GM12865 (cell line): ENCODE results near the gene SAMHD1.

Experiments used
- DNase-seq: peaks from one replicate; pipeline ENCODE4 v3.0.0; 2010; ENCODE audit warnings: low read depth
- H3K4me3 ChIP-seq: 2 replicates; pipeline ENCODE4 v1.5.1; 2011; ENCODE audit warnings: mild to moderate bottlenecking, low read depth, low read length, control low read depth
- TF ChIP-seq, protein P1 (sequence below): IDR thresholded peaks from 2 replicates; pipeline ENCODE4 v1.5.1; 2011; ENCODE audit warnings: low read length, control low read depth, low read depth, inconsistent platforms; ENCODE audit not compliant: insufficient read depth; ENCODE audit errors: missing control alignments

The SAMHD1 gene

DNA sequence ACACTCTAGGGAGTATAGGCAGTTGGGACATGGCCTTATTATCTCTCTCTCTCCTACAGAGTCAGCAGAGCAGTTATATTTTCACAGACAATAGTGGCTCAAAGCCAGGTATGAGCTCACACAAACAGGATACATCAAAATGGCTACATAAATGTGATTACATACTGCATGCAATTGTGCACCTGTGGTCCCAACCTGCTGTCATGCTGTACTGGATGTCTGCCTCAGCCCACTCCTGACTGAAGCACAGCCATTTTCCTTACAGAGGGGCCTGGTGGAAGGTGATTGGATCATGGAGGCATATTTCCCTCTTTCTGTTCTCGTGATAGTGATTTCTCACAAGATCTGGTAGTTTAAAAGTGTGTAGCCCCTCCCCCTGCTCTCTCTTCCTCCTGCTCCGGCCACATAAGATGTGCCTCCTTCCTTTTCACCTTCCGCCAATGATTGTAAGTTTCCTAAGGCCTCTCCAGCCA is 37.0 kb upstream of the SAMHD1 start:
- TF ChIP-seq, protein P1, sequence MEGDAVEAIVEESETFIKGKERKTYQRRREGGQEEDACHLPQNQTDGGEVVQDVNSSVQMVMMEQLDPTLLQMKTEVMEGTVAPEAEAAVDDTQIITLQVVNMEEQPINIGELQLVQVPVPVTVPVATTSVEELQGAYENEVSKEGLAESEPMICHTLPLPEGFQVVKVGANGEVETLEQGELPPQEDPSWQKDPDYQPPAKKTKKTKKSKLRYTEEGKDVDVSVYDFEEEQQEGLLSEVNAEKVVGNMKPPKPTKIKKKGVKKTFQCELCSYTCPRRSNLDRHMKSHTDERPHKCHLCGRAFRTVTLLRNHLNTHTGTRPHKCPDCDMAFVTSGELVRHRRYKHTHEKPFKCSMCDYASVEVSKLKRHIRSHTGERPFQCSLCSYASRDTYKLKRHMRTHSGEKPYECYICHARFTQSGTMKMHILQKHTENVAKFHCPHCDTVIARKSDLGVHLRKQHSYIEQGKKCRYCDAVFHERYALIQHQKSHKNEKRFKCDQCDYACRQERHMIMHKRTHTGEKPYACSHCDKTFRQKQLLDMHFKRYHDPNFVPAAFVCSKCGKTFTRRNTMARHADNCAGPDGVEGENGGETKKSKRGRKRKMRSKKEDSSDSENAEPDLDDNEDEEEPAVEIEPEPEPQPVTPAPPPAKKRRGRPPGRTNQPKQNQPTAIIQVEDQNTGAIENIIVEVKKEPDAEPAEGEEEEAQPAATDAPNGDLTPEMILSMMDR: no peak
- no peak overlapping the region for H3K4me3 ChIP-seq
- DNase-seq: no peak

DNA sequence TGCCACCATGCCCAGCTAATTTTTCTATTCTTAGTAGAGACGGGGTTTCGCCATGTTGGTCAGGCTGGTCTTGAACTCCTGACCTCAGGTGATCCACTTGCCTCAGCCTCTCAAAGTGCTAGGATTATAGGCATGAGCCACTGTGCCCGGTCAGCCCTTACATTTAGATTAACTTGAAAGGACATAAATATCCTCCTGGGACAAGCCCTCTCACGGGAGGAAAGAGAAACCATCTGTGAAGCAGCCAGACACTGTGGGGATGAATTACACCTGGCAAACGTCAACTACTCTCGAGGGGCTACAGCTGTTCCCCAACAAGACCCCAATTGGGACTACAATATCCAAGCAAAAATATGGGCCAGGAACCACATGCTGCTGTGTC is 32.7 kb upstream of the SAMHD1 start:
- peak; percentile 57 for DNase-seq
- H3K4me3 ChIP-seq: no peak overlapping the region

DNA sequence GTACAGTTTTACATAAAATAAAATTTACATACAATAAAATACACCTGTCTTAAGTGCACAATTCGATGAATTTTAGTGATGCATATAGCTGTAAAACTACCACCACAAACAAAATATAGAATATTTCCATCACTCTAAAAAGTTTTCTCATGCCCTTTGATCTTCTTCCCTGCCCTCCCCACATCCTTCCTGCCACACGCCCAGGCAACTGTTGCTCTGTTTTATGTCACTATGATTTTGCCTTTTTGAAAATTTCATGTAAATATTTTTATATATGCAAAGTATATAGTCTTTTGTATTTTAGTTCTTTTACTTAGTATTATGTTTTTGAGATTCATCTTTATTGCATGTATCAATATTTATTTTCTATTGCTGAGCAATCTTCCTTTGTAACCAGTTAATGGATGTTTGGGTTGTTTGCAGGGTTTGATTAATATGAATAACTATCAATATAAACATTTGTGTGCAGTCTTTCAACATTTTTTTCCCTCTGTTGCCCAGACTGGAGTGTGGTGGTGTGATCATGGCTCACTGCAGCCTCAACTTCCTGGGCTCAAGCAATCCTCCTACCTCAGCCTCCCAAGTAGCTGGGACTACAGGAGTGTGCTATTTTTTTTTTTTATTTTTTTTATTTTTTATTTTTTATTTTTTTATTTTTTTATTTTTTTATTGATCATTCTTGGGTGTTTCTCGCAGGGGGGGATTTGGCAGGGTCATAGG is 23.8 kb upstream of the SAMHD1 start:
- DNase-seq: peak; percentile 36
- no peak overlapping the region for H3K4me3 ChIP-seq
- TF ChIP-seq, protein P1: no peak

More for the DNA sequence above, 32.7 kb upstream of the SAMHD1 start:
- TF ChIP-seq, protein P1: no peak

DNA sequence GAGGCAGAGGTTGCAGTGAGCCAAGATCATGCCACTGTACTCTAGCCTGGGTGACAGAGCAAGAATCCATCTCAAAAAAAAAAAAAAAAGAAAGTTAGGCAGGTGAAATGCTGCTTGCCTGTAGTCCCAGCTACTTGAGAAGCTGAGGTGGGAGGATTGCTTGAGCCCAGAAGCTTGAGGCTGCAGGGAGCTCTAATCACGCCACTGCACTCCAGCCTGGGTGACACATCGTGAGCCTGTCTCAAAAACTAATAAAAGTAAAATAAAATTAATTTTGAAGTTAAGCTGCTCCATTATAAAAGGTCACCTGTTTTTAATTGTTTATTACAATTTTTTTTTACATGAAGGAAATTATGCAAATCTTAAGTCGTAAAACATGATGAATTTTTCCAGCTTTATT is 23.2 kb upstream of the SAMHD1 start:
- TF ChIP-seq, protein P1: no peak

DNA sequence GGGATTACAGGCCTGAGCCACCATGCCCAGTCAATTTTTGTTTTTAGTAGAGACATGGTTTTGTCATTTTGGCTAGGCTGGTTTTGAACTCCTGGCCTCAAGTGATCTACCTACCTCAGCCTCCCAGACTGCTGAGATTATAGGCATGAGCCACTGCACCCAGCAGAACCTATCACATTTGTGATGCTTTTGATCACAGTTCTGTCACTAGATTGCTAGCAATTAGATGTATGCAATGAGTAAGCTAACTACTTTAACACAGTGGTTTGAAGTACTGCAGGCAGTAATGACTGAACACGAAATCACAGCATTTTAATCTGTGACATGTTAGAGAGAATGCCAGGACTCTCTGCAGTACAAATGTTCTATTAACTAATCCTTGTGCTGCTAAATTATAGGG is 19.6 kb upstream of the SAMHD1 start:
- TF ChIP-seq, protein P1: no peak
- no peak overlapping the region for H3K4me3 ChIP-seq
- DNase-seq: no peak

More for the DNA sequence above, 23.2 kb upstream of the SAMHD1 start:
- no peak for DNase-seq
- H3K4me3 ChIP-seq: no peak overlapping the region

DNA sequence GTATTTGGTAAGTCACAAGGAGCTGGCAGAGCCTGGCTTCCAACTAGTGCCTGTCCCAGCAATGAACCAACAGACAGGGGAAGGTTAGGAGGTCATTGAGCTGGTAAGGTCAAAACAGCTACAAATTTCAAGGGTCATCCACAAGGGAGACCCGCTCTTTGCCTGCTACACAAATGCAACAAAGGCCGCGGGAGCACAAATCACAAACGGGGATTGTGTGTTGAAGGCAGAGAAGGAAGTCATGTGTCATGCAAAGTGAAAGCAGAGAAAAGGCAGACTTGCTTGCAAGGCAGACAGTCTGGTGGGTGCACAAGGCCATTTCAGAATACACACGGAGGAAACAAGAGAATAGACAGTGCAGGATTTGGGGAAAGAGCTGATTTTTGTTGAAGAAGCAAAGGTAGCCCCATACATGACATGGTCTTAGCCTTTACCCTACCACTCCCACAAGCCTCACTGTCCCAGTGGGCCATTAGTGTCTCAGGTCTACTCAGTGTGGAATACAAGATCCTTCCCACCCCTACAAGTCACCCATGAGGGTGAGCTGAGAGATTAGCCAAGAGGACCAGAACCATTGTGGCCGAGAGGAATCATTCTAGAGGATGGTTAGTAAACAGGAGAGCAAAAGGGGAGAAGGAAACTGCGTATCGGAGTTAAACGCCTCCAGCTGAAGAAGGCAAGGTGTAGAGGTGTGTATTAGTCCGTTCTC is 18.1 kb upstream of the SAMHD1 start:
- DNase-seq: no peak
- TF ChIP-seq, protein P1: no peak

DNA sequence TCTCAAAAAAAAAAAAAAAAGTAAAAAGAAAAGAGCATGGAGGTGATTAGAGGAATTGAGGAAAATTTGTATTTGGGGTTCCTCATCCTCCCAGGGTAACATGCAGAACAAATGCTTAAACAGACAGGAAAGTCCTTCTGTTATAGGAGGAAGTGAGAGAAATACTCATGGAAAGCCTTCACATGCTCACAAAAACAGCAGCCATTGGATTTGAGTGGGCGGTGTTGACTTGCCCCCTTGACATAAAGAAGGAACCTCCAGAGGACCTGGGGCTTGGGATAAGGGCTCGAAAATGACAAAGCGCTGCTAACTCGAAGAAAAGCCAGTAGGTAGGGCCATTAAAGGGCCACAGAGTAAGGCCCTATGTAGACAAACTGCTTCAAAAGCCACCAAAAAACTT is 17.5 kb upstream of the SAMHD1 start:
- H3K4me3 ChIP-seq: no peak overlapping the region
- TF ChIP-seq, protein P1: no peak
- no peak for DNase-seq

More for the DNA sequence above, 18.1 kb upstream of the SAMHD1 start:
- no peak overlapping the region for H3K4me3 ChIP-seq
